Karpas-422 (cell line): ENCODE data around the gene CCDC92. TPM values are rescaled to one million over a fixed set of nuclear protein-coding genes. Genes with fewer than 3 reads are reported as not detected.

Experiments
- DNase-seq: peaks from one replicate; pipeline ENCODE4 v3.0.0-alpha.2; 2015
- H2AFZ ChIP-seq: fragments of 200-600 bp; sonication (generic); 2 replicates; pipeline ENCODE4 v1.6.1; 2014; ENCODE audit warnings: antibody characterized with exemption, low read length, mixed read lengths
- H3K27ac ChIP-seq: fragments of 200-600 bp; sonication (generic); 2 replicates; pipeline ENCODE4 v1.5.1; 2014; ENCODE audit warnings: mild to moderate bottlenecking, low read length, moderate library complexity
- H3K27me3 ChIP-seq: fragments of 200-600 bp; sonication (generic); 2 replicates; pipeline ENCODE4 v1.6.1; 2014; ENCODE audit warnings: low read length, mixed read lengths
- H3K36me3 ChIP-seq: fragments of 200-600 bp; sonication (generic); 2 replicates; pipeline ENCODE4 v1.6.1; 2014; ENCODE audit warnings: low read length, mixed read lengths; ENCODE audit not compliant: insufficient read depth
- H3K4me1 ChIP-seq: fragments of 200-600 bp; sonication (generic); 2 replicates; pipeline ENCODE4 v1.6.1; 2014; ENCODE audit warnings: mild to moderate bottlenecking, low read length, mixed read lengths
- H3K4me2 ChIP-seq: fragments of 200-600 bp; sonication (generic); 2 replicates; pipeline ENCODE4 v1.6.1; 2014; ENCODE audit warnings: low read length, low read depth, mild to moderate bottlenecking; ENCODE audit not compliant: poor library complexity, severe bottlenecking
- H3K4me3 ChIP-seq: fragments of 200-600 bp; sonication (generic); 2 replicates; pipeline ENCODE4 v1.5.1; 2014; ENCODE audit warnings: mild to moderate bottlenecking, antibody characterized with exemption, low read length, mixed read lengths
- H3K79me2 ChIP-seq: fragments of 200-600 bp; sonication (generic); 2 replicates; pipeline ENCODE4 v1.6.1; 2014; ENCODE audit warnings: mild to moderate bottlenecking, low read length, mixed read lengths
- H3K9ac ChIP-seq: fragments of 200-600 bp; sonication (generic); 2 replicates; pipeline ENCODE4 v1.6.0; 2014; ENCODE audit warnings: low read length
- H3K9me2 ChIP-seq: fragments of 200-600 bp; sonication (generic), shearing (Covaris generic); replicated peaks from 2 replicates; pipeline ENCODE4 v1.6.0; 2014; ENCODE audit warnings: mild to moderate bottlenecking, low read length, moderate library complexity; ENCODE audit not compliant: insufficient read depth
- H3K9me3 ChIP-seq: fragments of 300-700, 200-600 bp; sonication (generic); 2 replicates; pipeline ENCODE4 v1.6.1; 2014; ENCODE audit warnings: low read length, mixed read lengths
- H4K20me1 ChIP-seq: fragments of 200-600 bp; sonication (generic); 2 replicates; pipeline ENCODE4 v1.6.1; 2014; ENCODE audit warnings: mild to moderate bottlenecking, antibody characterized with exemption, low read length, low read depth; ENCODE audit not compliant: insufficient read depth
- total RNA-seq: library from RNA; depleted of rRNA; stranded (reverse); fragments of >200 nt; shearing (Covaris generic); gene quantifications from 2 replicates; pipeline ENCODE4 v1.2.3, GENCODE V29; 2014; ENCODE audit warnings: low replicate concordance

CCDC92 gene
- total RNA-seq, 1 experiment from 2014 or later = 2.0 TPM

DNA sequence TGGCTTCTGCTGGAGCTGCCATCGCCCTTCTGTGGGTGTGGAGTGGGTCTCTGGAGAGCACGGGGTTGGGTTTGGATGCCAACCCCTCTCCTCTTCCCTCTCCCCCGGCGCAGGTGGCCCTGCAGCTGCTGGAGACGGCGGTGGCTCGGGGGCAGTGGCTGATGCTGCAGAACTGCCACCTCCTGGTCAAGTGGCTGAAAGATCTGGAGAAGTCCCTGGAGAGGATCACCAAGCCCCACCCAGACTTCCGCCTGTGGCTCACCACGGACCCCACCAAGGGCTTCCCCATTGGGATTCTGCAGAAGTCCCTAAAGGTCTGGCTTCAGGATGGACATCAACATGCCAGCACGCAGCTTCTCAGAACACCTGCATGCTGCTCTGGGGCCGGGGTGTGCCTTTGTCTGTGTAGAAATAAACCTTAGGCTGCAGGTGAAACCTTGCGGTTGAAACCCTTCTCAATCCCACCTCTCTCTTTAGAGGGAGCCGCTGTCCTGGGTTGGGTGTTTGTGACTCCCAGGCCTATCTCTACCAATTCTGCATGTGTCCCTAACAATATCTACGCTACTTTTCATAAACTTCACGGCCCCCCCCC, 44.3 kb downstream of the CCDC92 start:
- H3K4me2 ChIP-seq = no peak overlapping the region
- H3K27me3 ChIP-seq = no peaks in the 10 kb centered on the region
- no peak overlapping the region for H3K9ac ChIP-seq
- no peaks in the 10 kb centered on the region for H3K36me3 ChIP-seq
- DNase-seq = no peak
- H3K79me2 ChIP-seq = no peaks in the 10 kb centered on the region
- peaks cover 8% of the 10 kb centered on the region; the same call in 1 of the 2 replicates for H3K4me1 ChIP-seq
- no peaks in the 10 kb centered on the region for H3K9me2 ChIP-seq
- H4K20me1 ChIP-seq = no peaks in the 10 kb centered on the region
- H2AFZ ChIP-seq = no peak overlapping the region
- H3K9me3 ChIP-seq = no peaks in the 10 kb centered on the region
- no peak overlapping the region for H3K4me3 ChIP-seq
- no peak overlapping the region for H3K27ac ChIP-seq

DNA sequence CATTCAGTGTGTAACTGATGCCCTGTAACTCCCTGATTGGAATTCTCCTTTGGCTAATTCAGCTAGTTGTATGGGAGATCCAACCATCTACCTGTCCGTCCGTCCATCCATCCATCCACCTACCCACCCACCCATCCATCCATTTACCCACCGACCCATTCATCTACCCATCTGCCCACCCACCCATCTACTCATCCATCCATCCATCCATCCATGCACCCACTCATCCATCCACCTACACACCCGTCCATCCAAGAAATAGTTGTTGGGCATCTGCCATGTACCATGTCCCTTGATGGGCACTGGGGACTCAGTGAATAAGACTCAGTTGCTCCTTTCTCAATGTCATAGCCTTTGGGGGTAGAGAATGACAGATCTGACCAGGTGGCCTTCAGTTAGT, 48.1 kb downstream of the CCDC92 start:
- Histone ChIP-seq H4K20me1 (no peaks in the 10 kb centered on the region), H3K27ac (no peak overlapping the region), H3K36me3 (no peaks in the 10 kb centered on the region), H3K4me2 (no peak overlapping the region), H3K79me2 (no peaks in the 10 kb centered on the region), H3K4me1 (peaks cover 8% of the 10 kb centered on the region; the same call in 1 of the 2 replicates), H3K9me2 (no peaks in the 10 kb centered on the region), H3K27me3 (no peaks in the 10 kb centered on the region), H3K4me3 (no peak overlapping the region), H3K9ac (no peak overlapping the region), H2AFZ (no peak overlapping the region), H3K9me3 (no peaks in the 10 kb centered on the region)
- DNase-seq = no peak

DNA sequence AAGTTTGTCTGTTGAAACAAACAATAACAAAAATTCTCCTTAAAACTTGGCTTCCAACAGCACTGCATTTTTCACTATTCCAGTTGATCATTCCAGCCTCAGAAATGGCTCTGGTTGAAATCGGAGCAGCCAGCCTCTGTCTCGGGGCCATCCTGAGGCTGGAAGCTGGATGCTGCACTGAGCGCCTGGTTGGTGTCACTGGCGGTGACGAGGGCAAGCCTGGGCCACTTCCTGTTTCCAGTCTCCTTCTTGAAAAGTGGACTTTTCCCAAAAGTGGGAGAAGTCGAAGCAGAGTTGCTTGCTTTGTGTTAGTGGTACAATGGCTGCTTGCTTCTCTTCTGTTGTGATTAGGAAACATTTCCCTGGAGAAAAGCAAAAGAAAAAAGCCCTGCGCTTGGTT, 48.7 kb downstream of the CCDC92 start:
- H3K4me3 ChIP-seq = no peak overlapping the region
- no peaks in the 10 kb centered on the region for H4K20me1 ChIP-seq
- H2AFZ ChIP-seq = no peak overlapping the region
- H3K79me2 ChIP-seq = no peaks in the 10 kb centered on the region
- H3K4me2 ChIP-seq = no peak overlapping the region
- H3K27me3 ChIP-seq = no peaks in the 10 kb centered on the region
- H3K9me2 ChIP-seq = no peaks in the 10 kb centered on the region
- H3K9ac ChIP-seq = no peak overlapping the region
- H3K36me3 ChIP-seq = no peaks in the 10 kb centered on the region
- H3K4me1 ChIP-seq = peaks cover 8% of the 10 kb centered on the region; the same call in 1 of the 2 replicates
- H3K27ac ChIP-seq = no peak overlapping the region
- DNase-seq = no peak
- H3K9me3 ChIP-seq = no peaks in the 10 kb centered on the region

DNA sequence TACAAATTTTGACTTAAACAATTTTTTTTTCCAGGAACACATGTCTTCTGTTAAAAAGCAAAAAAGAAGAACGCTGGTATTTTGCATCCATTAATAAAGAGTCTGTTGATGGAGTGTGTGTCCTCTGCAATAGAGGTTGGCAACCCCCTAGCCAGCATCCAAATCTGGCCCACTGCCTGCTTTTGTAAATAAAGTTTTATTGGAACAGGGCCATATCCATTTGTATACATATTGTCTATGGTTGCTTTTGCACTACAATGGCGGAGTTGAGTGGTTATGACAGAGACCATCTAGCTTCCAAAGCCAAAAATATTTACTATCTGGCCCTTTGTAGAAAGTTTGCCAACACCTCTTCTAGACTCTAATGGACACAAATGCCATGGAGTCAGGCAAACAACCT, 49.6 kb downstream of the CCDC92 start:
- Histone ChIP-seq H3K9me3 (no peaks in the 10 kb centered on the region), H3K9me2 (no peaks in the 10 kb centered on the region), H3K9ac (no peak overlapping the region), H3K4me2 (no peak overlapping the region), H3K36me3 (no peaks in the 10 kb centered on the region), H4K20me1 (no peaks in the 10 kb centered on the region), H3K27me3 (no peaks in the 10 kb centered on the region), H2AFZ (no peak overlapping the region), H3K4me1 (peaks cover 2% of the 10 kb centered on the region; the same call in 1 of the 2 replicates), H3K27ac (no peak overlapping the region), H3K79me2 (no peaks in the 10 kb centered on the region), H3K4me3 (no peak overlapping the region)
- DNase-seq = no peak

DNA sequence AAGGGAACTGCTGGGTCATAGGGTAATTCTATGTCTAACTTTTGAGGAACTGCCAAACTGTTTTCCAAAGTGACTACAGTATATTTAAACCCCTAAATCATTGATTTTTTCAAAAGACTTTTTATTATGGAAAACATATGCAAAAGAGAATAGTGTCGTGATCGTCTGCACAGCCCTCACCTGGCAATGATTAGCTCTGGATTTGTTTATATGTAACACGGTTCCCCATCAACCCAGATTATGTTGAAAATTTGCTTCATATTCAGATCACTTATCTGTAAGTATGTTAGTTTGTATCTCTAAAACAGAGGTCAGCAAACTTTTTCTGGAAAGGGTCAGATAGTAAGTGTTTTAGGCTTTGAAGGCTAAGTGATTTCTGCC, 52.7 kb downstream of the CCDC92 start:
- H3K9me2 ChIP-seq = no peaks in the 10 kb centered on the region
- H2AFZ ChIP-seq = no peak overlapping the region
- H4K20me1 ChIP-seq = no peaks in the 10 kb centered on the region
- no peak overlapping the region for H3K27ac ChIP-seq
- H3K9ac ChIP-seq = no peak overlapping the region
- H3K4me1 ChIP-seq = no peaks in the 10 kb centered on the region
- H3K4me3 ChIP-seq = no peak overlapping the region
- H3K27me3 ChIP-seq = no peaks in the 10 kb centered on the region
- no peak for DNase-seq
- no peaks in the 10 kb centered on the region for H3K36me3 ChIP-seq
- no peaks in the 10 kb centered on the region for H3K79me2 ChIP-seq
- no peaks in the 10 kb centered on the region for H3K9me3 ChIP-seq
- H3K4me2 ChIP-seq = no peak overlapping the region

DNA sequence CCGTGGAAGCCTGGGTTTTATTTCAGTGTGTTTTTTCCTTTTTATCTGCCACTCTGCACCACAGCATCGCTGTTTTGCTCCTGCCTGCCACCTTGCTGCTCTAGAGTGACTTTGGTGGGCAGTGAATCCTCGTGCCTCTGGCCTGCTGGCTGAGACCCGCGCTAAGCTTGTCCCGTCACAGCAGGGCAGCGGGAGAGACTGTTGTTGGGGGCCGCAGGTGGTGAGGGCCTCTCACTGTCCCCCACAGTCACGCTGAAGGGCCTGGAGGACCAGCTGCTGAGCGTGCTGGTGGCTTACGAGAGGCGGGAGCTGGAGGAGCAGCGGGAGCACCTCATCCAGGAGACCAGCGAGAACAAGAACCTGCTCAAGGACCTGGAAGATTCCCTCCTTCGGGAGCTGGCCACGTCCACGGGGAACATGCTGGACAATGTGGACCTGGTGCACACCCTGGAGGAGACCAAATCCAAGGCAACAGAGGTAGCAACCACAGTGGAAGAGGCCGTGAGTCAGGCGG, 55.2 kb downstream of the CCDC92 start:
- Histone ChIP-seq H3K36me3 (no peaks in the 10 kb centered on the region), H3K9me2 (no peaks in the 10 kb centered on the region), H4K20me1 (no peaks in the 10 kb centered on the region), H3K9me3 (no peaks in the 10 kb centered on the region), H3K27ac (no peak overlapping the region), H3K4me2 (no peak overlapping the region), H3K4me3 (no peak overlapping the region), H3K4me1 (no peaks in the 10 kb centered on the region), H3K9ac (no peak overlapping the region), H3K79me2 (no peaks in the 10 kb centered on the region), H3K27me3 (no peaks in the 10 kb centered on the region), H2AFZ (no peak overlapping the region)
- no peak for DNase-seq

DNA sequence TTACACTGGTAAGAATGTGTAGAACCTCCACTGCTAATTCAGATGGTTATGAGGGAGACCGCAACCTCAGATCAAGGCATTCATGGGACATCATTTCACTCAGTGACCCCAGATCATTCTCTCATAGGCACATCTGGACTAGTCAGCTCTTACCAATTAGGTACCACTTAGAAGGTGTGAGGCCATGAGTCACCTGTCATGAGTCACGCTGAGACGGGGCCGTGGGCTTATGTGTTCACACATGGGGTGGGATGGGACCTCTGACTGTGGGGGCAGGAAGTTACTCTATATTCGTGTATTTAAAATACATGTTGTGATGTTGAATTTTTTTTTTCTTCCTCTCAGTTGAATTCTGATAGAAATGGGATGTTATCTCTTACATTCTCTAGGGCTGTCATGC, 55.9 kb downstream of the CCDC92 start:
- no peak overlapping the region for H3K9ac ChIP-seq
- H3K9me2 ChIP-seq = no peaks in the 10 kb centered on the region
- H3K79me2 ChIP-seq = no peaks in the 10 kb centered on the region
- H3K27me3 ChIP-seq = no peaks in the 10 kb centered on the region
- no peaks in the 10 kb centered on the region for H3K4me1 ChIP-seq
- no peaks in the 10 kb centered on the region for H4K20me1 ChIP-seq
- DNase-seq = no peak
- no peaks in the 10 kb centered on the region for H3K36me3 ChIP-seq
- H3K9me3 ChIP-seq = no peaks in the 10 kb centered on the region
- no peak overlapping the region for H2AFZ ChIP-seq
- H3K27ac ChIP-seq = no peak overlapping the region
- H3K4me3 ChIP-seq = no peak overlapping the region
- H3K4me2 ChIP-seq = no peak overlapping the region

DNA sequence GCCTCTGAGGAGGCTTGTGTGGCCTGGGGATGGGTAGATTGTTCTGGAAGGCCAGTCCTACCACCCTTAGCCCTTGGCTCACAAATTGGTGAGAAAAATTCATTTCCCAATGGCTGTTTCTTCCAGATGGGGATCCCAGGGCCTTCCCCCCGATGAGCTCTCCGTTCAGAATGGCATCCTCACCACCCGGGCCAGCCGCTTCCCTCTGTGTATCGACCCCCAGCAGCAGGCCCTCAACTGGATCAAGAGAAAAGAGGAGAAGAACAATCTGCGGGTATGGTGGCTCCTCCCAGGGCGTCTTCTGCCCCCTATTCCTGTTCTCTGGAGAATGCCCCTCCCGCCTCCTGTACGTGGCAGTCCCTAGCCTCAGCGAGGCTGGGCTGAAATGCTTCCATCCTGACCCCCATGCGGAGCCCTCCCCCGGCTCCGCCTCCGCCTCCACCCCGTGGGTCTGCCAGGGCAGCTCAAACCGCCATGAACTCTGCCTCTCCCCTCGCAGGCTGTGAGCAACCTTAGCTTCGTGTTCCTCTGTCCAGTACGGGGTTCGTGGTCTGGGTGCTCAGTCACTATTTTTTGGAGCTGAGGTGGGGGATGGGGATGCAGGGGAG, 57.8 kb downstream of the CCDC92 start:
- Histone ChIP-seq H3K27me3 (no peaks in the 10 kb centered on the region), H3K9me3 (no peaks in the 10 kb centered on the region), H3K27ac (no peak overlapping the region), H3K79me2 (no peaks in the 10 kb centered on the region), H3K4me2 (no peak overlapping the region), H2AFZ (no peak overlapping the region), H3K9me2 (no peaks in the 10 kb centered on the region), H3K4me3 (no peak overlapping the region), H3K4me1 (no peaks in the 10 kb centered on the region), H3K36me3 (no peaks in the 10 kb centered on the region), H3K9ac (no peak overlapping the region), H4K20me1 (0 out of 2 replicates have a peak, but pooled peaks cover 3% of the 10 kb centered on the region)
- no peak for DNase-seq
